Type B pancreatic cell (in vitro differentiated cells): Measurements from ENCODE around the gene PLA2G2D. TPM values are rescaled to one million over a fixed set of nuclear protein-coding genes. Genes with fewer than 3 reads are reported as not detected.

Experiments
- DNase-seq: peaks from one replicate; pipeline ENCODE4 v3.0.0; 2021; ENCODE audit warnings: mixed read lengths; ENCODE audit not compliant: unreplicated experiment; ENCODE audit errors: extremely low spot score
- H3K27ac Mint-ChIP-seq: 2 replicates; pipeline ENCODE4 v1.8.0; 2021; ENCODE audit warnings: mild to moderate bottlenecking, mixed read lengths
- H3K27me3 Mint-ChIP-seq: 2 replicates; pipeline ENCODE4 v1.8.0; 2021; ENCODE audit warnings: mixed read lengths
- H3K36me3 Mint-ChIP-seq: 2 replicates; pipeline ENCODE4 v1.8.0; 2021; ENCODE audit warnings: mixed read lengths
- H3K4me1 Mint-ChIP-seq: one replicate; pipeline ENCODE4 v1.8.0; 2021; ENCODE audit warnings: mixed read lengths; ENCODE audit not compliant: unreplicated experiment
- H3K4me3 Mint-ChIP-seq: 2 replicates; pipeline ENCODE4 v1.8.0; 2021; ENCODE audit warnings: mild to moderate bottlenecking, mixed read lengths
- H3K9me3 Mint-ChIP-seq: 2 replicates; pipeline ENCODE4 v1.8.0; 2021; ENCODE audit warnings: mixed read lengths
- total RNA-seq: library from RNA; stranded (reverse); gene quantifications from 2 replicates; pipeline ENCODE4 v1.2.1, GENCODE V29; 2021; ENCODE audit warnings: low replicate concordance
- TF ChIP-seq, protein P1 (sequence below): fragments of 200-600 bp; sonication (generic); conservative IDR thresholded peaks from 2 replicates; pipeline ENCODE4 v1.5.0; 2021; ENCODE audit warnings: antibody characterized with exemption, mild to moderate bottlenecking

PLA2G2D gene
- total RNA-seq, 1 donor from 2014 or later = not detected

GRCh38 chr1:20069874-20070273, 49.5 kb downstream of the PLA2G2D start, which contains the start of gene PLA2G5:
Gene PLA2G5 (plus strand): TSS chr1:20070194. CDS start chr1:20084831, 14,637 bp downstream.
- no peak within 1 kb of the TSS for H3K4me3 Mint-ChIP-seq
- no peaks in the 10 kb centered on the region for H3K36me3 Mint-ChIP-seq
- TF ChIP-seq, protein P1, sequence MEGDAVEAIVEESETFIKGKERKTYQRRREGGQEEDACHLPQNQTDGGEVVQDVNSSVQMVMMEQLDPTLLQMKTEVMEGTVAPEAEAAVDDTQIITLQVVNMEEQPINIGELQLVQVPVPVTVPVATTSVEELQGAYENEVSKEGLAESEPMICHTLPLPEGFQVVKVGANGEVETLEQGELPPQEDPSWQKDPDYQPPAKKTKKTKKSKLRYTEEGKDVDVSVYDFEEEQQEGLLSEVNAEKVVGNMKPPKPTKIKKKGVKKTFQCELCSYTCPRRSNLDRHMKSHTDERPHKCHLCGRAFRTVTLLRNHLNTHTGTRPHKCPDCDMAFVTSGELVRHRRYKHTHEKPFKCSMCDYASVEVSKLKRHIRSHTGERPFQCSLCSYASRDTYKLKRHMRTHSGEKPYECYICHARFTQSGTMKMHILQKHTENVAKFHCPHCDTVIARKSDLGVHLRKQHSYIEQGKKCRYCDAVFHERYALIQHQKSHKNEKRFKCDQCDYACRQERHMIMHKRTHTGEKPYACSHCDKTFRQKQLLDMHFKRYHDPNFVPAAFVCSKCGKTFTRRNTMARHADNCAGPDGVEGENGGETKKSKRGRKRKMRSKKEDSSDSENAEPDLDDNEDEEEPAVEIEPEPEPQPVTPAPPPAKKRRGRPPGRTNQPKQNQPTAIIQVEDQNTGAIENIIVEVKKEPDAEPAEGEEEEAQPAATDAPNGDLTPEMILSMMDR = no peak
- no peaks in the 10 kb centered on the region for H3K9me3 Mint-ChIP-seq
- no peak for DNase-seq
- H3K27ac Mint-ChIP-seq = no peak within 1 kb of the TSS
- H3K4me1 Mint-ChIP-seq = no peaks in the 10 kb centered on the region
- peaks cover 18% of the 10 kb centered on the region for H3K27me3 Mint-ChIP-seq

DNA sequence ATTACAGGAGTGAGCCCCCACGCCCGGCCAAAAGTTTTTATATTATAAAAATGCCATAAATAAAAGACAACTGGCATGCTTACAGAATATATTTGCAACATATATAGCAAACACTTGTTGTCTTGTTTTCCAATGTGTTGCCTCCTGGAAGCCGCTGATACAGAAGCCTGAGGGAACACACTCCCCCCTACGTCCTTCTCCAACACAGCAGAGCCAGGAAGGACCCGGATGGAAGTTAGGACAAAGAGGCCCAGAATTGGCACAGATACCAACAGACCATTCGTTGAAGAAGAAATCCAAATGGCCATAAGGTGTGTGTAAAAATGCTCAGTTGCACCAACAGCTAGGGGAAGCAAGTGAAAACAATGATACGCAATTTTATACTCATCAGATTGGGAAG, 50.6 kb downstream of the PLA2G2D start:
- H3K27me3 Mint-ChIP-seq = peaks cover 18% of the 10 kb centered on the region
- H3K36me3 Mint-ChIP-seq = no peaks in the 10 kb centered on the region
- H3K4me1 Mint-ChIP-seq = no peaks in the 10 kb centered on the region
- no peak overlapping the region for H3K27ac Mint-ChIP-seq
- no peak overlapping the region for H3K4me3 Mint-ChIP-seq
- TF ChIP-seq, protein P1 = no peak
- no peak for DNase-seq
- H3K9me3 Mint-ChIP-seq = no peaks in the 10 kb centered on the region

DNA sequence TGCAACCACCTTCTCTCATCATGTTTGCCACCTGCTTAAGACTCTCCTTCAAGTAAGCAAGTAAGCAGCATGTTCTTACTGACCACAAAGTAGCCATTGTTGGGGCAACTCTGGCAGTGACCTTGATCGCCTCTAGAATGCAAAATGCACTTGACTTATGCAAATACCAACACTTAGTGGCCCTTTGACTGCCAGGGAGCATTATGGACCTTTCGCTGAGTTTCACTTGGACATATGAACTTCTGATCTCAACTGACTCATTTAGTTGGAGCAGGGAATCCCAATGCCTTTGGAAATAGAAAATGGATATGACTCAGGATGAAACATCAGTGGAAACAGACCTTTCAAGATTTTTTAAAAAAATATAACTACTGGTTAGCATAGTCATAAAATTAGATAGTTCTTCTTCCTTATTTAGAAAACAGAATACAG, 55.5 kb downstream of the PLA2G2D start:
- Mint-ChIP-seq H3K4me3 (no peak overlapping the region), H3K27ac (no peak overlapping the region), H3K36me3 (no peaks in the 10 kb centered on the region), H3K27me3 (peaks cover 11% of the 10 kb centered on the region), H3K4me1 (no peaks in the 10 kb centered on the region), H3K9me3 (no peaks in the 10 kb centered on the region)
- no peak for DNase-seq
- TF ChIP-seq, protein P1 = no peak

Other genes starting within 250 kb of the PLA2G2D start
- 8.3 and 23.1 TPM in 2 replicates for gene OTUD3, start 237.1 kb downstream of the PLA2G2D start, total RNA-seq
- gene PLA2G2E, start 195.9 kb downstream of the PLA2G2D start, total RNA-seq = not detected in 2 replicates
- 26.1 and 53.2 TPM in 2 replicates for gene PLA2G2A, start 139.9 kb downstream of the PLA2G2D start, total RNA-seq
- not detected in 2 replicates for gene PLA2G5, start 49.3 kb downstream of the PLA2G2D start, total RNA-seq
- not detected in 2 replicates for gene PLA2G2F, start 19.8 kb upstream of the PLA2G2D start, total RNA-seq
- 1.6 and 5.0 TPM in 2 replicates for gene UBXN10, start 66.6 kb upstream of the PLA2G2D start, total RNA-seq
- gene PLA2G2C, start 67.0 kb upstream of the PLA2G2D start, total RNA-seq = not detected in 2 replicates
- gene VWA5B1, start 171.3 kb upstream of the PLA2G2D start, total RNA-seq = 1.9 and 2.8 TPM in 2 replicates